Left ventricle myocardium inferior (tissue), 1 donor: ENCODE measurements around the gene IMPA2. TPM values are rescaled to one million over a fixed set of nuclear protein-coding genes. Genes with fewer than 3 reads are reported as not detected.

Source experiments
- DNase-seq: peaks from one replicate; pipeline ENCODE4 v3.0.0-alpha.2; 2020
- H3K27ac ChIP-seq: fragments of 200-600 bp; replicated peaks from 2 replicates; pipeline ENCODE4 v1.8.0; 2021
- H3K27me3 ChIP-seq: fragments of 200-600 bp; 2 replicates; pipeline ENCODE4 v1.8.0; 2021; ENCODE audit warnings: low read depth
- H3K36me3 ChIP-seq: fragments of 200-600 bp; 2 replicates; pipeline ENCODE4 v1.8.0; 2021
- H3K4me1 ChIP-seq: fragments of 200-600 bp; 2 replicates; pipeline ENCODE4 v1.8.0; 2021
- H3K4me3 ChIP-seq: fragments of 200-600 bp; 2 replicates; pipeline ENCODE4 v1.8.0; 2021; ENCODE audit warnings: mild to moderate bottlenecking, moderate library complexity
- H3K9me3 ChIP-seq: fragments of 200-600 bp; replicated peaks from 2 replicates; pipeline ENCODE4 v1.8.0; 2021
- intact Hi-C: fragments of 100-400 bp; cut with micrococcal nuclease; formaldehyde crosslinking; loops from one replicate; pipeline ENCODE4 v1.11.0; 2022
- total RNA-seq: library from RNA; stranded (reverse); fragmentation: NEBNext Ultra II Directional; extraction: Animal tissue kit (Norgen Biotek cat#: 25700); gene quantifications from one replicate; pipeline ENCODE4 v1.2.1, GENCODE V29; 2021
- TF ChIP-seq, protein P1 (sequence below): fragments of 200-600 bp; IDR thresholded peaks from 2 replicates; pipeline ENCODE4 v1.8.0; 2021; ENCODE audit warnings: antibody characterized with exemption, mild to moderate bottlenecking, borderline replicate concordance
- donor health status: DM: no; HTN: yes; CAD: no; lungs with severe emphysema.

IMPA2 gene
- total RNA-seq, 1 donor from 2014 or later, result 51.5 TPM

DNA sequence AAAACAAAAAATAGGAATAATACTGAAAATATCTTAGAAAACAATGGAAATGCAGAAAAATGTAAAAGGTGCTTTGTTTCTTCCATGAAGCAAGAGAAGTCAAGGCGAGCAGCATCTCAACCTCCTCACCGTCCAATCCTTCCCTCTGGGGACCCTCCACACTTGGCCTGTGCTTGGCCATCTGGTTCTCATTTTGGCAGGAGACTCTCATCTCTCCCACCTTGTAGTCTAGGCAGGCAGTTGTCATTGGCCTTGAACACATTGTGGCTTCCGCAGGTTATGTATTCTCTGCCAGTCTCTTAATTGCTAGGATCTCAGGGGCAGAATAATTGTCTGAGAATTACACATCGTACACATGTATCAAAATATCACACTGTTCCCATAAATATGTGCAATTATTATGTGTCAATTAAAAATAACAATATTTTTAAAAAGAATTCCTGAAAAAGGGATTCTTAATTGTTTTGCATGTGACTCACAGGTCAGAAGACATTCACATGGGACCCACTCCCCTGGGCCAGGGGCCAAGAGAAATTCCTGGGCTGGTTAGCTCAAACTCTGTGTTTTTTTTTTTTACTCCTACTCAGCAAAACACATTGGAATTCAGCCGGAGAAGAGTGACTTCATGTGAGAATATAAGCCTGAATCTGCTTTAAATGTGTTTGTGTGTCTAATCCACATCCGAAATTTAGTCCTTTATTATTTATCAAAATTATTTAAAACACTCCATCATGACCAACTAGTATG, 98.4 kb downstream of the IMPA2 start:
- TF ChIP-seq, protein P1, sequence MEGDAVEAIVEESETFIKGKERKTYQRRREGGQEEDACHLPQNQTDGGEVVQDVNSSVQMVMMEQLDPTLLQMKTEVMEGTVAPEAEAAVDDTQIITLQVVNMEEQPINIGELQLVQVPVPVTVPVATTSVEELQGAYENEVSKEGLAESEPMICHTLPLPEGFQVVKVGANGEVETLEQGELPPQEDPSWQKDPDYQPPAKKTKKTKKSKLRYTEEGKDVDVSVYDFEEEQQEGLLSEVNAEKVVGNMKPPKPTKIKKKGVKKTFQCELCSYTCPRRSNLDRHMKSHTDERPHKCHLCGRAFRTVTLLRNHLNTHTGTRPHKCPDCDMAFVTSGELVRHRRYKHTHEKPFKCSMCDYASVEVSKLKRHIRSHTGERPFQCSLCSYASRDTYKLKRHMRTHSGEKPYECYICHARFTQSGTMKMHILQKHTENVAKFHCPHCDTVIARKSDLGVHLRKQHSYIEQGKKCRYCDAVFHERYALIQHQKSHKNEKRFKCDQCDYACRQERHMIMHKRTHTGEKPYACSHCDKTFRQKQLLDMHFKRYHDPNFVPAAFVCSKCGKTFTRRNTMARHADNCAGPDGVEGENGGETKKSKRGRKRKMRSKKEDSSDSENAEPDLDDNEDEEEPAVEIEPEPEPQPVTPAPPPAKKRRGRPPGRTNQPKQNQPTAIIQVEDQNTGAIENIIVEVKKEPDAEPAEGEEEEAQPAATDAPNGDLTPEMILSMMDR, result no peak
- DNase-seq, result no peak
- intact Hi-C loops, result no loop called here
- no peak overlapping the region for H3K27ac ChIP-seq
- no peak overlapping the region for H3K4me3 ChIP-seq
- H3K27me3 ChIP-seq, result no peaks in the 10 kb centered on the region
- H3K4me1 ChIP-seq, result peaks cover 5% of the 10 kb centered on the region
- H3K9me3 ChIP-seq, result no peaks in the 10 kb centered on the region
- H3K36me3 ChIP-seq, result no peaks in the 10 kb centered on the region

Other genes with a start within 250 kb of the IMPA2 start
- gene CHMP1B, start 130.1 kb upstream of the IMPA2 start, total RNA-seq, result 30.4 TPM
- 35.2 TPM for gene MPPE1, start 73.2 kb upstream of the IMPA2 start, total RNA-seq
- gene ANKRD62, start 112.3 kb downstream of the IMPA2 start, total RNA-seq, result not detected